Right ventricle myocardium superior (tissue), 1 donor: ENCODE results near the gene SEPHS2. TPM values are rescaled to one million over a fixed set of nuclear protein-coding genes. Genes with fewer than 3 reads are reported as not detected.
"Not testable (repeated sequence)": the region's sequence is repeated elsewhere in the genome, so short reads cannot be mapped to it uniquely, and the experiment has no call there.

Source experiments
- ATAC-seq: fragments of 200-7000 bp; cut with Tn5 transposase; one replicate; pipeline ENCODE4 v1.9.1; 2020; ENCODE audit warnings: mild to moderate bottlenecking; ENCODE audit not compliant: poor library complexity
- DNase-seq: peaks from one replicate; pipeline ENCODE4 v3.0.0-alpha.2; 2020
- intact Hi-C: fragments of 100-400 bp; cut with DNase I; formaldehyde crosslinking; loops from one replicate; pipeline ENCODE4 v1.11.2; 2022
- total RNA-seq: library from RNA; stranded (reverse); fragmentation: NEBNext Ultra II Directional; extraction: Animal tissue kit (Norgen Biotek cat#: 25700); gene quantifications from one replicate; pipeline ENCODE4 v1.2.1, GENCODE V29; 2021
- donor health status: DM: no; HTN: yes; CAD: no; lungs with severe emphysema.

The SEPHS2 gene
- total RNA-seq, 1 donor from 2014 or later: 28.6 TPM

- intact Hi-C loops: loop anchor here (10.0 kb wide), 2 partner anchors 55 to 315 kb away; partner anchors contain the start of genes CD2BP2, TBX6 and YPEL3
- DNase-seq (peak; percentile 93), ATAC-seq (peak; percentile 79)
Observed at GRCh38 chr16:30409125-30410060, 36.3 kb downstream of the SEPHS2 start.

DNA sequence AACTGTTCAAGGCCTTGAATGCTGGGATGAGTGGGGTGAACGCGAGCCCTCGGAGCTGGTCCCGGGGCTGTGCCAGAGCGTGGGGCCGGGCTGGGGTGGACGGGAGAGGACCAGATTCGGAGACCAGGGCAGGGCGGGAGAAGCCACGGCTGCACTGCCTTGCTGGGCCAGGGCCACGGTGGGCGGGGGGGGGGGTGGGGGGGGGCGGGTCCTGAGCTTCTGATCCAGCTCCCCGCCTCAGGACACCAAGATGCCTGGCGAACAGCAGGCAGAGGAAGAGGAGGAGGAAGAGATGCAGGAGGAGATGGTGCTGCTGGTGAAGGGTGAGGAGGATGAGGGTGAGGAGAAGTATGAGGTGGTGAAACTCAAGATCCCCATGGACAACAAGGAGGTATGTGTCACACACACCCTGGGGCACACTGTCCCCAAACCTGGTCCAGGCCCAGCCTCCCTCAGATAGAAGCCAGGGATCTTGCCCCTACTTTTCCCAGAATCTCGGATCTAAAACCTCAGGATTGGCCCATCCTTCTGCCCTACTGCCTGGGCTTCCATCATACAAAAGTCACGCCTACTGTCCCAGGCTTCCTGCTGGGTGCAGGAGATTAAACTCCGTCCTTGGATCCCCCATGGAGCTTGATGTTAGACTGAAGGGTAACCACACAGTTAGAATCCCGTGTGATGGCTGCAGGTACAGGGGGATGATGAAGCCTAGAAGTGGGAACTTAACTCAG, 37.7 kb downstream of the SEPHS2 start:
- intact Hi-C loops: loop anchor here (10.0 kb wide), 1 partner anchor 53 kb away; the partner anchor contains the start of gene CD2BP2
- no peak for DNase-seq
- ATAC-seq: peak; percentile 26

DNA sequence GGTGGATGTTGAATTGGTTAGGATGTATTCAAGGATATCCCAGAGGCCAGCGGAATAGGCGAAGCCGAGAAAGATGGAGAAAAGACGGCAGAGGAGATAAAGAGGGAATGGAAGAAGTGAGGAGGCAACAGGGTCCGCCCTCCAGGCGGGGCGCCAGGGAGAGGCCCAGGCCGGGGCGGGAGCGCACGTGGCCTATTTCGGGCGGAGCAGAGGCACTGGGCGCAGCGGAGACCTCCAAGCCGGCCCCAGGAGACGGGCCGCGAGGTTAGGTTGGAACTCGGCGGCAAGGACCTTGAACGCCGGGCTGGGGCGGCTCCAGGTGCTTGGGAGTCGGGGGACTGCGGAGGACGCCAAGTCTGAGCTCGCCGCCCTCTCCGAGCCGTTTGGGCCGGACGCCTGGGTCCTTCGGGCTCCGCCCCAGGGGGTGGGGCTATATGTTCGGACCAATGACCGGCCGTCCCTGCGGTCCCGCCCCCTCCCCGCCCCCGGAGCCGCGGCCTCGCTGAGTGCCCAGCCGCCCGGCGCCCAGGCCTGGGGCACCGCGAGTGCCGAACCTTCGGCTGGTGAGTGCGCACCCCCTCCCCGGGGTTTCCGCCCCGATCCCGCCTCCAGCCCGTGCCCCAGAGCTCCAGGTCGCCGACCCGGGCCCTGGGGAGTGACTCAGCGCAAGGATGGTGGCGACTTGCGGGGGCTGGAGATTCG, 38.4 kb downstream of the SEPHS2 start, which contains the start of gene ZNF771:
Gene ZNF771, plus strand, starts transcription at position 505 of the 702 bp plus-strand sequence. CDS start 448 bp downstream, outside the sequence.
- intact Hi-C loops: loop anchor here (10.0 kb wide), 1 partner anchor 52 kb away; the partner anchor contains the start of gene CD2BP2
- DNase-seq: peak; percentile 97
- peak; percentile 98 for ATAC-seq

GRCh38 chr16:30406795-30407101, 38.9 kb downstream of the SEPHS2 start:
- intact Hi-C loops: loop anchor here (10.0 kb wide), 1 partner anchor 52 kb away; the partner anchor contains the start of gene CD2BP2
- ATAC-seq: no peak
- no peak for DNase-seq

DNA sequence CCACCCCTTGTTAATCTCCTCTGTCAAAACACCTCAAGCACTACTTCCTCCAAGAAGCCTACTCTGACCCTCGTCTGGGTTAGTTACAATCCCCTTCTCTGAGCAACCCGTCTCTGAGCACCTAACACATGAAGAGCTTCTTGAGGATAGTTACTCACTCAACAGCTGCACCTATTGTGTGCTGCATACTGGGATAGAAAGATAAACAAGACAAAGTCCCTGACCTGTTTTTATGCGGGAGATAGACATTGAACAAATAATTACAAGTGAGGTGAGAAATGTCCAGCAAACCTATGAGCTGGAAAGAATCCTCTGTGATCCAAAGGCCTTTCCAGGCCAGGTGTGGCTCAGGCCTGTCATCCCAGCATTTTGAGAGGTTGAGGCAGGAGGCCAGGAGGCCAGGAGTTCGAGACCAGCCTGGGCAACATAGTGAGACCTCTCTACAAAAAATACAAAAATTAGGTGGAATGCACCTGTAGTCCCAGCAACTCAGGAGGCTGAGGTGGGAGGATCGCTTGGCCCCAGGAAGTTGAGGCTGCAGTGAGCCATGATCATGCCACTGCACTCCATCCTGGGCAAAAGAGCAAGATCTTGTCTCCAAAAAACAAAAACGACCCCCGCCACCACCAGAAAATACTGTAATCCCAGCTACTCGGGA, 43.8 kb downstream of the SEPHS2 start:
- ATAC-seq (no peak), DNase-seq (no peak)
- intact Hi-C loops: loop anchor here (10.0 kb wide), 1 partner anchor 47 kb away; the partner anchor contains the start of gene CD2BP2

GRCh38 chr16:30399435-30400186, 46.1 kb downstream of the SEPHS2 start:
- ATAC-seq (no peak), DNase-seq (no peak)
- intact Hi-C loops: loop anchor here (10.0 kb wide), 1 partner anchor 45 kb away; the partner anchor contains the start of gene CD2BP2

- ATAC-seq (no peak), DNase-seq (no peak)
- intact Hi-C loops: no loop called here
Observed at GRCh38 chr16:30398661-30399434, 46.8 kb downstream of the SEPHS2 start.

DNA sequence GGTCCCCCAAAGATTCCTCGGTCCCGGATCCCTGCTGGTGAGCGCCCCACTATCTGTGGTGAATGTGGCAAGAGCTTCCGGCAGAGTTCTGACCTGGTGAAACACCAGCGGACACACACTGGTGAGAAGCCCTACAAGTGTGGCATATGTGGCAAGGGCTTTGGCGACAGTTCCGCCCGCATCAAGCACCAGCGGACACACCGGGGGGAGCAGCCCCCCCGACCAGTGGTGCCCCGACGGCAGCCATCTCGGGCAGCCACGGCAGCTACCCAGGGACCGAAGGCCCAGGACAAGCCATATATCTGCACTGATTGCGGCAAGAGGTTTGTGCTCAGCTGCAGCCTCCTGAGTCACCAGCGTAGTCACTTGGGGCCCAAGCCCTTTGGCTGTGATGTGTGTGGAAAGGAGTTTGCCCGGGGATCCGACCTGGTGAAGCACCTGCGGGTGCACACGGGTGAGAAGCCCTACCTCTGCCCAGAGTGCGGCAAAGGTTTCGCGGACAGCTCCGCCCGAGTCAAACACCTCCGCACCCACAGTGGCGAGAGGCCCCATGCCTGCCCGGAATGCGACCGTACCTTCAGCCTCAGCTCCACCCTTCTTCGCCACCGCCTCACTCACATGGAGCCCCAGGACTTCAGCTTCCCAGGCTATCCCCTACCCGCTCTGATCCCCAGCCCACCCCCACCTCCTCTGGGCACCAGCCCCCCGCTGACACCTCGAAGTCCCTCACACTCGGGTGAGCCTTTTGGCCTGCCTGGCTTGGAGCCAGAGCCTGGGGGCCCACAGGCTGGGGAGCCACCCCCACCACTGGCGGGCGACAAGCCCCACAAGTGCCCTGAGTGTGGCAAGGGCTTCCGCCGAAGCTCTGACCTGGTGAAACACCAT, 47.7 kb downstream of the SEPHS2 start:
- intact Hi-C loops: no loop called here

DNA sequence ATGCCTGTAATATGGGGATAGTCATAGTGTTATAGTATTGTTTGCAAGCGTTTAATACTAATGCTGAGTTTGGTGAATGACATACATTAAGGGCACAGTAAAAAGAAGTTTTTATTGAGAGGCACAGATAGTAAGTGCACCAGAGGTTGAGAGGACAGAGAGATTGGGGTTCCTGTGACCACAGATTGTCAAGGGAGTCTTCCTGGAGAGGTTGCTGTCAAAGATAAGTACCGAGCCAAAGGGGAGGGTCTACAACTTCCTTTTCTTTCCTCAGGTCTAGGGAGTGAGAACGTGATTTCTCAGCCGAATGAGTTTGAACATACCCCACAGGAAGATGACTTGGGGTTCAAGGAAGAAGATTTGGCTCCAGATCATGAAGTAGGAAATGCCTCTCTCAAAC, 48.6 kb downstream of the SEPHS2 start:
- intact Hi-C loops: no loop called here
- no peak for DNase-seq
- no peak for ATAC-seq

More for the DNA sequence above, 47.7 kb downstream of the SEPHS2 start:
- ATAC-seq: no peak
- DNase-seq: no peak

DNA sequence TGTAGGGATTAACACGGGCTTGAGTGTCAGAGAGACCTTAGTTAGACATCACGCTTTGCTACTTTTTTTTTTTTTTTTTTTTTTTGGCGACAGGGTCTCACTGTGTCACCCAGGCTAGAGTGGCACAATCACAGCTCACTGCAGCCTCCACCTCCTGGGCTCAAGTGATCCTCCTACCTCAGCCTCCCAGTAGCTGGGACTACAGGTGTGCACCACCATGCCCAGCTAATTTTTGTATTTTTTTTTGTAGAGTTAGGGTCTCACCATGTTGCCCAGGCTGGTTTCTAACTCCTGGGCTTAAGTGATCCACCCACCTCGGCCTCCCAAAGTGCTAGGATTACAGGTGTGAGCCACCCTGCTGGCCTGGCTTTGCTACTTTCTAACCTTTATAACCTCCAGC, 49.0 kb downstream of the SEPHS2 start:
- intact Hi-C loops, DNase-seq, ATAC-seq: not testable (repeated sequence)

DNA sequence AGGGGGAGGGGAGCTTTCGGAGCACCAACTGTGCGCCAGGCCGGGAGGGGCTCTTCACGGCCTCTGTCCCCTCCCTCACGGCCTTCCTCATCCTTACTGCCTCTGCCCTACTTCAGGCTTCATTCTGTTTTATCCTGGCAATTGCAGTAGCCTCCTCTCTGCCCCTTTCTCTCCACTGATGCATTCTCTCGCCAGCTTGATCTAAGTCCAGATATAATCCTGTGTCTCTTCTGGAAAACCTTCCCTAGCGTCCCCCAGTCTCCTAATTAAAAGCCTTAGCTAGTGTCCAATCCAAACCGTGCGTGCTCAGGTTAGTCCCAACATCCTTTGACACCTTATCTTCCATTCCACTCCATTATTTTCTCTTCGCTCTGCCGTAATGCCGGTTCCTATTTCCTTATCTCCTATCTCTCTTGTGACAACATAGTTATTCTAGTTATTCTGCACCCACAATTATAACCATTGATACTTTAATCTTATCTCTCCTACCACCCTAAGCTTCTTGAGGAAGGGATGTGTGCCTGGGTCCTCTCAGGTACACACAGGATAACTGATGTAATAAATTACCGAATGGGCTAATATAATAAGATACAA, 49.6 kb downstream of the SEPHS2 start:
- ATAC-seq (no peak), DNase-seq (no peak)
- intact Hi-C loops: no loop called here

DNA sequence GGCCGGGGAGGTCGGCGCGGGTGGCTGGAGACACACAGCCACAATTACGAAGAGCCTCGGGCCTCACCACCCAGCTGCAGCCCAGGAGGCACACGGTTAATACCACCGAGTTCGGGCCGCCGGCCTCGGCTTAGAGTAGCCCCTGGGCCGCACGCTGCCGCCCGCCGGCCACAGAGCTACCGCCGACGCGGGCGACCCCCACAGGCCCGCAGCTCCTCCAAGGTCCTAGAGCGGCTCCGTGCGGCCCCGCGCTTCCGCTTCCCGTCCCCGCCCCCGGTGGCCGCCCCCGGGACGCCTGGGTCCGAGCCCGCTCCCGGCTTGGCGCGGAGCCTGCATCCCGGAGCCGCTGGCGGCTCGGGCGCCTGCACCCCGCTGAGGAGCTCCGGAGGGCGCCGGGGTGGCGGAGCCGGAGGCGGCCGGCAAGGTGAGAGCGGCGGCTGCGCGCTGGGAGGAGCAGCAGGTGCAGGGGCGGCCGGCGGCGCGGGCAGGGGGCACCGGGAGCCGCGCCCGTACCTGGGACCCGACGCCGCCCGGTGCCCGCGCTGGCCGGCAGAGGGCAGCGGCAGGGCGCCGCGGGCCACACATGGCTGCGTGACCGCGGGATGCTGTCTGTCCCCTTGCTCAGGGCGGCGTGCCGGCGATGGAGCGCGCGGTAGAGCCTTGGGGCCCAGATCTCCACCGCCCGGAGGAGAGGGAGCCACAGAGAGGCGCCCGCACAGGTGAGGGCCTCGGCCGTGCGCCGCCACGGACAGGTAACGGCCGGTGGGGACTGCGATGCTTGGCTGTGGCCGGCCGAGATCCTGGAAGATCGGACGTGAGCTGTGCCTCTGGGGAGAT, 50.3 kb downstream of the SEPHS2 start, which contains the start of gene ZNF48:
Gene ZNF48, plus strand, starts transcription at position 266 of the 837 bp plus-strand sequence. Its CDS starts 375 bp downstream, at position 641.
- DNase-seq (peak; percentile 92), ATAC-seq (peak; percentile 97)
- intact Hi-C loops: no loop called here

DNA sequence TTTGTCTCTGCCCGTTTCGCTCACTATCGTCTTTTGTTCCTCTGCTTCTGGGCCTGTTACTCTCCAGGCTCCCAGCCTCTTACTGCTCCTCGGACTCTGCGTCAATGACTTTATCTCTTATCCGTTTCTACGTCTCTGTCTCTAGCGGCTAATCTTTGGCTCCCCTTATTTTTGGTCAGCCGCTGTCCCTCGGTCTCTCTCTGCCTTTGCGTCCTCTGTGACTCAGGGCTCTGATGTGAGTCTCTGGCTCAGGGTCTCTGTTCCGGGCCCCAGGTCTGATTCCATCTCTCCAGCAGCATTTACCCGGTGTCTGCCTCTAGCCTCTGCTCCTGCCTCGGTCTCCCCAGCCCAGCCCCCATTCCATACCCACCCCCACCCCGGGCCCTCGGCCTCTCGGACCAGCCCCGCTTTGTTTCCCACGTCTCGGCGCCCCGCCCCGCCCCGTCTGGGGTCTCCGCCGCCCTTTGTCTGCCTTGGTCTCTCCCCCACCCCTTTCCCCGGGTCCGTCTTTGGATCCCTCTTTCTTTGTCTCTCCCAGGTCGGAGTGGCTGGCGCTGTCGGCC, 51.0 kb downstream of the SEPHS2 start:
- intact Hi-C loops: no loop called here
- DNase-seq (no peak), ATAC-seq (peak; percentile 37)
